Loucy (cell line): Measurements from ENCODE around the gene FSTL4.

Source experiments
- H2AFZ ChIP-seq: fragments of 200-600 bp; sonication (generic); 2 replicates; pipeline ENCODE4 v1.6.0; 2016; ENCODE audit warnings: antibody characterized with exemption, mild to moderate bottlenecking, low read length, moderate library complexity
- H3F3A ChIP-seq: fragments of 200-600 bp; 2 replicates; pipeline ENCODE4 v1.6.0; 2016; ENCODE audit warnings: antibody characterized with exemption, low read depth, mild to moderate bottlenecking
- H3K27me3 ChIP-seq: fragments of 200-600 bp; sonication (generic); 2 replicates; pipeline ENCODE4 v1.6.1; 2014; ENCODE audit warnings: low read length, mild to moderate bottlenecking; ENCODE audit not compliant: insufficient read depth, poor library complexity, severe bottlenecking
- H3K36me3 ChIP-seq: fragments of 200-600 bp; sonication (generic); 2 replicates; pipeline ENCODE4 v1.6.1; 2016; ENCODE audit warnings: low read length; ENCODE audit not compliant: insufficient read depth
- H3K4me1 ChIP-seq: fragments of 200-600 bp; sonication (generic); 2 replicates; pipeline ENCODE4 v1.5.1; 2014; ENCODE audit warnings: low read length, mild to moderate bottlenecking; ENCODE audit not compliant: insufficient read depth, poor library complexity, severe bottlenecking
- H3K4me2 ChIP-seq: fragments of 200-600 bp; sonication (generic); 2 replicates; pipeline ENCODE4 v1.6.0; 2014; ENCODE audit warnings: antibody characterized with exemption, low read length, low read depth, mild to moderate bottlenecking; ENCODE audit not compliant: poor library complexity, severe bottlenecking
- H3K4me3 ChIP-seq: fragments of 200-600 bp; sonication (generic); 2 replicates; pipeline ENCODE4 v1.5.1; 2014; ENCODE audit warnings: low read length, mild to moderate bottlenecking, mixed read lengths; ENCODE audit not compliant: poor library complexity, severe bottlenecking
- H3K79me2 ChIP-seq: fragments of 200-600 bp; sonication (generic); 2 replicates; pipeline ENCODE4 v1.6.1; 2014; ENCODE audit warnings: low read length; ENCODE audit not compliant: insufficient read depth
- H3K9ac ChIP-seq: fragments of 200-600 bp; sonication (generic); 2 replicates; pipeline ENCODE4 v1.6.0; 2014; ENCODE audit warnings: mild to moderate bottlenecking, low read depth, low read length, moderate library complexity; ENCODE audit not compliant: poor library complexity, severe bottlenecking
- H3K9me2 ChIP-seq: fragments of 200-600 bp; sonication (generic); replicated peaks from 2 replicates; pipeline ENCODE4 v1.6.1; 2016; ENCODE audit warnings: low read depth, low read length, mixed read lengths
- H3K9me3 ChIP-seq: fragments of 200-600 bp; sonication (generic); 2 replicates; pipeline ENCODE4 v1.6.1; 2014; ENCODE audit warnings: mild to moderate bottlenecking, antibody characterized with exemption, low read length, low read depth; ENCODE audit not compliant: insufficient read depth
- H4K20me1 ChIP-seq: fragments of 200-600 bp; sonication (generic); 2 replicates; pipeline ENCODE4 v1.6.0; 2014; ENCODE audit warnings: antibody characterized with exemption, low read length, mild to moderate bottlenecking; ENCODE audit not compliant: insufficient read depth, poor library complexity, severe bottlenecking
- CTCF ChIP-seq: fragments of 200-600 bp; sonication (generic); conservative IDR thresholded peaks from 2 replicates; pipeline ENCODE4 v1.5.1; 2014; ENCODE audit warnings: mild to moderate bottlenecking, antibody characterized with exemption, low read length
- EZH2phosphoT487 ChIP-seq: fragments of 200-600 bp; IDR thresholded peaks from 2 replicates; pipeline ENCODE4 v1.6.1; 2018; ENCODE audit warnings: antibody characterized with exemption, mild to moderate bottlenecking, moderate library complexity, borderline replicate concordance

FSTL4 gene

GRCh38 chr5:133453084-133453780, 159.1 kb downstream of the FSTL4 start:
- Histone ChIP-seq H3K4me1 (no peaks in the 10 kb centered on the region), H4K20me1 (no peaks in the 10 kb centered on the region), H3K27me3 (no peaks in the 10 kb centered on the region), H3F3A (no peaks in the 10 kb centered on the region), H3K9me3 (no peaks in the 10 kb centered on the region), H2AFZ (no peak overlapping the region), H3K4me3 (no peak overlapping the region), H3K36me3 (no peaks in the 10 kb centered on the region), H3K9ac (no peak overlapping the region), H3K4me2 (no peak overlapping the region), H3K9me2 (no peaks in the 10 kb centered on the region), H3K79me2 (no peaks in the 10 kb centered on the region)
- no peak for TF ChIP-seq EZH2phosphoT487
- TF ChIP-seq CTCF, result no peak

DNA sequence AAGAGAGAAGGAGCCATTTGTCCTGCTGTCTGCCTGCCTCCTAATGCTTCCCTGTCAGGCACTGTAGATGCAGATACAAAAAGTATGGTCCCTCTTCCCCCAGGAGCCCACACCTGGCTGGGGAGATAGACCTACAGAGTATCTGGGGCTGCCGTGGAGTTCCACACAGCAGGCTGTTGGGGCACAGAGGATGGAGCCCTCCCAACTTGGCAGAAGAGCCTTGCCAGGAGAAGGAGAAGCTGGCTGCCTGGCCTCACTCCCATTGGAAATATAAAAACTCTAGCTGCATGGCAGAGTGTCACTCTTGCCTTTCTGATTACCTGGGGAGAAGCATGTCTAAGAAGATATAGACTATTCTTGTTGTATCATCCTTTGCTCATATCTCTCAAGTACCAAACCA, 160.4 kb downstream of the FSTL4 start:
- Histone ChIP-seq H4K20me1 (no peaks in the 10 kb centered on the region), H3K79me2 (no peaks in the 10 kb centered on the region), H3K36me3 (no peaks in the 10 kb centered on the region), H2AFZ (no peak overlapping the region), H3K27me3 (no peaks in the 10 kb centered on the region), H3K4me3 (no peak overlapping the region), H3K4me2 (no peak overlapping the region), H3F3A (no peaks in the 10 kb centered on the region), H3K9ac (no peak overlapping the region), H3K4me1 (no peaks in the 10 kb centered on the region), H3K9me2 (no peaks in the 10 kb centered on the region), H3K9me3 (no peaks in the 10 kb centered on the region)
- TF ChIP-seq EZH2phosphoT487 (no peak), CTCF (no peak)

- H3F3A ChIP-seq, result no peaks in the 10 kb centered on the region
- H3K9me2 ChIP-seq, result no peaks in the 10 kb centered on the region
- H3K9me3 ChIP-seq, result no peaks in the 10 kb centered on the region
- H3K4me2 ChIP-seq, result no peak overlapping the region
- no peaks in the 10 kb centered on the region for H4K20me1 ChIP-seq
- H3K27me3 ChIP-seq, result no peaks in the 10 kb centered on the region
- H3K4me1 ChIP-seq, result no peaks in the 10 kb centered on the region
- no peak overlapping the region for H2AFZ ChIP-seq
- no peak overlapping the region for H3K9ac ChIP-seq
- no peaks in the 10 kb centered on the region for H3K36me3 ChIP-seq
- no peaks in the 10 kb centered on the region for H3K79me2 ChIP-seq
- H3K4me3 ChIP-seq, result no peak overlapping the region
- TF ChIP-seq CTCF (no peak), EZH2phosphoT487 (no peak)
Measured at GRCh38 chr5:133450286-133450685, 162.1 kb downstream of the FSTL4 start.
